NCI-H2227 (cell line): ENCODE measurements around the gene FAM13C.
"Not testable (repeated sequence)": the region's sequence is repeated elsewhere in the genome, so short reads cannot be mapped to it uniquely, and the experiment has no call there.

Experiments used
- DNase-seq: peaks from one replicate; lab custom pipeline; 2025; ENCODE audit not compliant: unreplicated experiment; lab: John Stamatoyannopoulos, UW

FAM13C gene

DNA sequence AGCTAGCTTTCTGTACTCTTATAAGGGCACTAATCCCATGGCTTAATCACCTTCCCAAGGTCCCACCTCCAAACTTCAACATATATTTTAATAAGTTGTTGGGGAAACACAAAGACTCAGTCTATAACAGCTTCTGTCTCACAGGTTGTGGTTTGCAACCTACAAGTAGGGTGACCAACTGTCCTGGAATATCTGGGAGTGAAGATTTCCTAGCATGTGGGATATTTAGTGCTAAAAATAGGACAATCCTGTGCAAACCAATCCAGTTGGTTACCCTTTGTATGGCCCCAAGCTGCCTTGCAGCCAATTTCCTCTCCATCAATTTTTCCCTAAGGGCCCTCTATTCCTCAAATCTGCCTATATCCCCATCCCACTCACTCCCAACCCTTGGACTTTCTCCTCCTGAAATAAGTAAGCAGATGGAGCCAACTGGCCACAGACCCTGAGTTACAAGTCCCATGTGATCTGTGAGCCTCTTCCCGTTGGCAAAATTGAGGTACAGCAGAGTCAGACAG is 82.3 kb downstream of the FAM13C start:
- DNase-seq, result no peak

DNA sequence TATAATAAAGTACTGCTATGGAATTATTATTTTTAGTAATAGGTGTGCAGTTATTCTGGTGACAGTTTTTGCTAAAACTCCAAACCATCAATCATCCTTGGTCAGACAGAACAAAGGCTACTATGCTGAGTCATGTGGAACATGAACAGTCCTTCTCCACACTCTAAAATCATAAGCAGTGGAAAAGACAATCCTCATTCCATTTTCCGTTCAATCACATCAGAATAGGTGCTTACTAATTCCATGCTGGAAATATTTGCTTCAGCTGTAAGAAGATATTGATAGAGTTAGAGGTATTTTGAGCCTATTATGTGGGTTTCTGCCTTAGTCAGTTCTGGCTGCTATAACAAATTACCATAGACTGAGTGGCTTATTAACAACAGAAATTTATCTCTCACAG is 82.9 kb downstream of the FAM13C start:
- no peak for DNase-seq

DNA sequence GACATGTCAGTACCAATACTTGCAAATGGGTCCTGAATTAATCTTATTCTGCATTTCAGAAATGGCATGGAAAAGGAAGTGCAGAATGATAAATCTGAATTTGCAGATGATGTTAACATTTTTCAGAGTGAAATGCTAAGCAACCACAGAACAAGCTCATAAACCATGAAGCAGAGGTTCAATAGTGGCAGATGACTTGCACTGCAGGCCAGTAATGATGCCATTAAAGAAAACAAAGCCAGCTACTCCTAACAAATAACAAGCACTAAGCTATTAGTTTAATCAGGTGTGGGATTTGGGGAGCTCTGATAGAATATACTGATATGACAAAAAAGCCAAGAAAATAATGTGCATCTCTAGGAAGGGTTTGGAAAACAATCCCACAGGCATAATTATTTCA is 85.4 kb downstream of the FAM13C start:
- no peak for DNase-seq

DNA sequence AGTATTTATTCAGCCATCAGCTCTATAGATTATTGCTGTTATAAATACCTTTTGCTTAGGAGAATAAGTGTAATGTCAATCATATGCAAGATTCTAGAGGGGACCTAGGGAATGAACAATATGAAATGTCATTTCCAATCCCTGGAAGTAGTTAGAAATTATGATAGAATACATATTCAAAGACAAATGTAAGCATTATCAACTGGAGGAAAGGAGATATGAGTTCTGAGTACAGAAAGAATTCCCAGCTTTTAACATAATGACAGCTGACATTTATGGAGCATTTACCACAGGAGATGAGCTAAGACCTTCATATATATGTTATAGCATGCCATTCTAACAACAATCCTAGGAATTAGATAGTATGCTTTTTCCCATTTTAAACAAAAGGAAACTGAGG is 86.2 kb downstream of the FAM13C start:
- DNase-seq, result no peak

DNA sequence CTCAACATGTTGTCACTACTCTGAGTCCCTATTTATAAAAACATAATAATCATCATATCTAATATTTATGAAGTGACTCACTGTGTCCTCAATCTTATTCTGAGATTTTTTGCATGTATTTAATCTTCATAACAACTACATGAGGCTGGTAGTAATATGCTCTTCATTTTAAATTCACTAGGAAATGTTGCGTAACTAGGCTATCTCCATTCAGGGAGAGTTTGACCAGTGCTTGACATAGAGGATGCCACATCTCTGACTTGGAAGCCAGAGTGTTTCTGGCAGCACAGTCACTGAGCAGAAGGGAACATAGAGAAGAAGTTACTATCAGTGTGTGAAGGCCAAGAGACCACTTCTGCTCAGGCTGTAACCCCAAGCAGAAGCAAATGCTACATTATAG is 88.9 kb downstream of the FAM13C start:
- no peak for DNase-seq

DNA sequence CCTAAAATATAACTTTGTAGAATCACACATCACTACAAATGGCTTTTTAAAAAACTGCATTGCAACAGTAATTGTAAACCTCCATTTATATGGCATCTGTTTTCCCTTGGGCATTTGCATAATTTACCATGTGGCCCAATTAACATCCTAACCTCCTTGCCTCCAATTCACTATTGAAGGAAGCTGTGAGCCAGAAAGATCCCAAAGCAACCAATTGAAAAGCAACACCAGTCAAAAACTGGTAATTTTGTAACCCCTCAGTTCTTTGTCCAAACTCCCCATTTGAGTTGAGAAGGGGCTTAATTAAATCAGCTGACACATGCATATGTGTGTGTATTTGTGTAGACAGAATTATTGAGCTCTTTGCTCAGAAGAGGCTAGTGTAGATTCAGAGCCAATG is 90.3 kb downstream of the FAM13C start:
- no peak for DNase-seq

DNA sequence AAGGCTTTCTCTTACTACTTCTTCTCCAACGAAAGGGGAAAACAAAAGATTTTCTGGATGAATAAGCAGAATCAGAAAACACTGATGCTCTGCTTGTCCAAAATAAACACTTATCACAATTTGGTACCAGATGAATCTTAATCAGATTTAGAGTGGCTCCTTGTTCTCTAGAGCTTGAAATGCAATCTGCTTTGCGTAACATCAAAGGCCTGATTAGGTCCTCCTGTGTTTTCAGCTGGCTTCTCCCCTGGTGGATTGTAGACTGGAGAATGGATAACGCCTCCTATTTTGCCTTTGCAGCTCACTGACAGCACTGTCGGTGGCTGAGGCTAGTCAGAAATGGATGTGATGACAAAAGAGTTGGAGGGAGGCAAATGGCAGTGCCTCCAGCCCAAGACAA is 91.2 kb downstream of the FAM13C start:
- DNase-seq, result no peak

DNA sequence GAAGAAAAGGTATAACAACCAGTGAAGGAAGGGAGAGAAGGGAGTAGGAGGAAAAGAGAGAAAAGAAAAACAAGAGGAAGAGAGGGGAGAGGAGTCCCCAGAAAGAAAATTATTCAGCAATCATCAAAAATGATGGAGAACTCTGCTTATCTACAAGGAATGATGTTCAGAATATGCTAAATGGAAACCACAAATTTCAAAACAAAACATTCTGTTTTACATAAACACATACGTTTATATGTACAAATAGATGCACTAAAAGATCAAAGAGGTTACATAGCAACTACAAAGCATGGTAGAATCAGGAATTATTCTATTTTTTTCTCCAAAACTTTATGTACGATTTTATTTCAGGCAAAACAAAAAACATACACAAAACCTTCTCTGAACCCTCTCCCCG is 91.9 kb downstream of the FAM13C start:
- DNase-seq, result no peak

DNA sequence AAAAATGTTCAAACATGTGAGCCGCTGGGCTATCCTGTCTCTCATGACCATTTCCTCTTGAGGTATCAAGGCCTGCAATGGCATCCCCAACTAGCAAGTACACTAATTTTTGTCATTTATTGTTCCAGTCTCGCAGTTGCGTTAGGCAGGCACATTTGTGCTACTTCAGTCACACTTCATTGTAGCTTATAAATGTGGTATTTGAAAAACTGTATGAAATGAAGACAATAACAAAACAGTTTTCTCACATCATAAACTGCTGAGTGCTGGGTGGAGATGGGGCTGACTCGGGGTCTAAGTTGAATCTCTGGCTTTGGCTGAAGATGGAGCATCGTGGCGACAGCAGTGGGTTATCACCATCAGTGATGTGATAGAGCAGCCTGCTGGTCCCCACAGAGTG is 92.7 kb downstream of the FAM13C start:
- no peak for DNase-seq

DNA sequence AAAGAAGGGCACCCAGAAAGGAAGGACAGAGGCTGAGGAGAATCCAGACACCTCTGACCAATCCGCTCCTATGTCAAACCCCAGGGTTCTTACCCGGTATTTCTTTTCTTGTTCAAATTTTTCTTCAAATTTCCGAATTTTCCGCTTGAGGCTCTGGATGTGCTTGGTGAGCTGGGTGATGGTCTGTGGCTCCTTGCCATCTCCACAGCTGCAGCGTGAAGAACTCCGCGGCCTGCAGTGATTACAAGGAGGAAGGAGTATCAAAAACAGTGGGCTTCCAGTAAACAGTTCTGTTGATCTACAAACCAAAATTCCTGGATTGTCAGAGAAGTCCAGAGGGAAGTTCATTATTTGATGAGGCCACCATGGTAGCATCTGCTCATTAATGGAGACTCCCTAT is 93.9 kb downstream of the FAM13C start:
- DNase-seq, result no peak

DNA sequence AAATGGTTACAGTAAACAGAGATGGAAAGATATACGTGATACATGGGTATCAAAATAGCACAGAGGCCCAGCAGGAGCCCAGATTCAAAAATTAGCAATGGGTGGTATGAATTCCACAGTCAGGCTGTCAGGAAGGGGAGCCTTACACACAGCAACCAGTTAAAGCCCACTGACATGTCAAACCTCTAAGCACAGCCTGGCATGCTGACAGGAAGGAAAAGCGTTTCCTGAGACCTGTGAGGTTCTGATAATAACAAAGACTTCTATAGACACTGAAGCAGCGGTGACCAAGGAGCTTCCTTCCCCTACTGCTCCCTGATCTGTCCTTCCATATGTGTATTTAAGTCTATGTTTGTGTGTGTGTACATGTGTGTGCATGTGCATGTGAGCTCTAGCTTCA is 96.0 kb downstream of the FAM13C start:
- DNase-seq, result no peak

DNA sequence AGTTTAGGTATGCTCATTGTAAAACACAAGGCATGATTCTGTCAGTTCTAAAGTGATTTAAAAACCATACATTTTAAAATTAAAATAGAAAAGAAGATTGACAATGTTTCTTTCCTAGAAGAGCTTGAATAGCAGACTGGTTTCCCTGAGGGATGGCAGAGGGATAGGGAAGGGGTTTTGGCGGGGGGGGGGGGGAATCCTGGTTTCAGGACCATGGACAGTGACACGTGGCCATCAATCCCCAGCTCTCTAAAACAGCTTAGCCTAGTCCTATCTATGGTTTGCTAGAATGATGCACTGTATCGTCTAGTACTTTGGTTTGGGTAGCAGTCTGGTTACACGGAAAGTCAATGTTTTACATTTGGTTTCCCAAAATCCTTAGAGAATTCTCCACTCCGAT is 97.2 kb downstream of the FAM13C start:
- DNase-seq, result no peak

DNA sequence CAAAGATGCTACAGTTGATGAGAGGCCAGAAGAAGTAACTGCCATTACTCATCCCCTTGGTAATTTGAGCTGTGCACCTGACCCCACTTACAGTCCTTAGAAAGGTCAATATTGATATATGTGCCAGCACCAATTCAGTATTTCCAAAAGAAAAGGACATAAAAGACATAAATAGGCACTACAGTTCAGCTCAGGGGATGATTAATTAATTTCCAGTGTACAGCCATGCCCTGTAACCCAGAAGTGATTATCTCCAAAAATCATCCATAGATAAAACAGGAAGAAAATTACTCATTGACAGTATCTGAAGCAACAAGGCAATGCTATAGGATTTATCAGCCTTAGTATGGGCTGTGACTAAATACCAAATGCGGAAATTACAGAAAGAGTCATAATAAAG is 103.5 kb downstream of the FAM13C start:
- no peak for DNase-seq

DNA sequence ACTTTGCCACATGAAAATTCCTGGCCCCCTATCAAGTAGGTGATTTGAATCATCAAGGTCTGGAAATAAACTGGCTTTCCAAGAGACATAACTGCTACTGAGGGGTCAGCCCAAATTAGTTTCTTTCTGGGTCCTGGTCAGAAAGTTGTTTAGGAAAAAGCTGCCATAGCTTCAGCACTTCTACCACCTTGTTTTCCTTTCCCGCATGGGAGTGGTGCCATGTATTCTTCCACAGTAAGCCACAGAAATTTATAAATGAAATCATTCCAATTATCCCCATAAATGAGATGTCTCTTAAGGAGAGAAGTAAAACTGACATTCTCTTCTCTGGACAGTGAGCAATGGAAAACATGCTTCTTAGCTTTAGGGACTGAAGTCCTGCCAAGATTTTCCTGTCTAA is 105.1 kb downstream of the FAM13C start:
- no peak for DNase-seq

DNA sequence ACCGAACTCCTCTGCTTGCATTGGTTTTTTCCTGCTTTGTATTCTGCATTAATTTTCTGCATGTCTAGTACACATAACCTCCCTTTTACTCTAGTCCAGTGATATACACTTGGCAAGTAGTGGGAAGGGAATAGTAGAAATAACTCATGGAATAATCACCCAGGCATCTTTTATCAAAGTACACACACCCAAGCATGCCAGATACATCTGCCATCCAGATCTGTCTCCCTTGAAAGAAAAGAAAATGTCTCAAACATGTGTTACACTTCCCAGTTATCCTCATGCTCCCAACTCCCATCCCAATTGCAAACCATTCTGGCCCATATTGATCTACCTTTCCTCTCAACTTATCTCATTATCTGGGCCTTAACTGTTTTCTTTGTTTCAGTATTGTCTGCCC is 106.9 kb downstream of the FAM13C start:
- no peak for DNase-seq

DNA sequence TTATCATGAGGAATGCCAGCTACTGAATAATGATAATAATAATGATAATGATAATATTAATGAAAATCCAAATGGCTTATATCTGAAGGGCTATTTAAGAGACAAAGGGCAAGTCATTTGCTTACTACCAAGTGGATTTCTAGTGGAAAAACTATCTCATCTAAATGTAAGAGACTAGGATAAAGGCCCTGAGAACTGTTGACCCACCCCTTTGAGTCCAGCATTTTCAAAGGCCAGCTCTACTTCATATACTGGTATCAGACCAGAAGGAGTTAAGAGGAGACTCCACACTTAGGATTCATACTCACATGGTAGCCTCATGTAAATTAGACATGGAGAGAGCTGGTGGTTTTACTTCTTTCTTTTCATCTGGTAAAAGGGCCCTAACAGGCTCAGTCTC is 109.9 kb downstream of the FAM13C start:
- DNase-seq, result no peak

DNA sequence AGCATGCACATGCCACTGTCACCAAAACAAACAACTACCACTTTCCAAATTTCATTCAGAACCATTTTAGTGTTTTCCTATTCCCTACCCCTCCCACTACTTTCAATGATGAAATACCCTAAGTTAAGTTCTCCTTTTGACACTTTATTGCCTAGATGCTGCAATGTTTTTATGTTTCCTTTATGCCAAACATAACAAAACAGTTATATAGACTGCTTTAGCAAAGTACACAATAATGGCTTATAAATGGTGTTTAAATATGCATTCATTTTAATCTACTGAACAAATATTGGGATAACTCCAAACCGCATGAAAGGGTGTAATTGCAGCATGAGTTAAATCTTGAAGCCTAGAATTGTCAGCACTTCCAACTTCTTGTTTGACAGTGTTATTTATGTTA is 116.7 kb downstream of the FAM13C start:
- DNase-seq, result no peak

DNA sequence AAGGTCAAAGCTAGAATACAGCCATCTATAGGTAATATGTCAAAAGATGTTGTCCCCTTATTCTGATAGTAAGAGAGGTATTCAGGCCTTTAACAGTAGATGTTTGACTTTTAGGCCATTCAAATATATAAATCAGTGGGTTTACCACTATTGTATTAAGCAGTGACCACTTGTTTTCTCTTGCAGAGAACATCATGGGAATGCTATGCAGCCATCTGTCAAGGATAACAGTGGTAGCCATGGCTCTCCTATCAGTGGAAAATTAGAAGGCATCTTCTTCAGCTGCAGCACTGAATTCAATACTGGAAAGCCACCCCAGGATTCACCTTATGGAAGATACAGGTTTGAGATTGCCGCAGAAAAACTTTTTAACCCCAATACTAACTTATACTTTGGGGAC is 117.5 kb downstream of the FAM13C start:
- no peak for DNase-seq

DNA sequence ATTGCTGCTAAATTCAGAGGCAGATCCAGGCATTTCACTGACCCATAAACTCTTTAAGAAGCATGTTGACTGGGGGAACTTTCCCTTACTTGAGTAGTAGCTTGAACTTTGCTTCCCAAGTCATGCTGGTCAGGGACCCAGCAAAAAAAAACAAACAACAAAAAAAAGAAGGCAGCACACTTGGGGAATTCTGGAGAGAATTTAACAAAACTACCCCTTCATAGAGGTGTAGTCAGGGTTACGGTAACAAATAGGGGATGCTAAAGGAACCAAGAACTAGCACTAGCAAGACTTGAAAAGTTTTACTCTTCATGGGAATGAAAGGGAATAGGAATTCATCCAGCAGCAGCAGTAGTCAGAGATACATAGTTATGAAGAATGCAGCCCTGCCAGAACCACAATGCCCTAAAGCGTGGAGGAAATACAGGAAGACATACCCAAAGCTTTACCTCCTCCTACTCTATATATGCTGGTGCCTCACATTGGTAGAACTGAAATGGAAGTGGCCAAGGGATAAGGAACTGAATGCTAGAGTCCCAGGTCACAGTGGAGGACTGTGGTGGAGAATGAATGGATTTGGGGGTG is 118.6 kb downstream of the FAM13C start:
- DNase-seq, result no peak

DNA sequence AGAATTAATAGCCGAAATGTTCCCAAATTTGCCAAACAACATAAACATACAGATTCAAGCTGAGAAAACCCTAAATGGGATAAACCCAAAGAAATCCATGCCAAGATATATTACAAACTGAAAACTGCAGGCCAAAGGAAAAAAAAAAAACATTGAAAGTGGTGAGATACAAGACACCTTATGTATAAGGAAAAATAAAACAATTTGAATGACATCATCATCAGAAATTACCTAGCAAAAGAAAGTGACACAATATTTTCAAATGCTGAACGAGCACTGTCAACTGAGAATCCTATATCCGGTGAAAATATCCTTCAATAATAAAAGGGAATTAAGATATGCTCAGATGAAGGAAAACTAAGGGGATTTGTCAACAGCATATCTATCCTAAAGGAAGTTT is 119.4 kb downstream of the FAM13C start:
- DNase-seq, result no peak

DNA sequence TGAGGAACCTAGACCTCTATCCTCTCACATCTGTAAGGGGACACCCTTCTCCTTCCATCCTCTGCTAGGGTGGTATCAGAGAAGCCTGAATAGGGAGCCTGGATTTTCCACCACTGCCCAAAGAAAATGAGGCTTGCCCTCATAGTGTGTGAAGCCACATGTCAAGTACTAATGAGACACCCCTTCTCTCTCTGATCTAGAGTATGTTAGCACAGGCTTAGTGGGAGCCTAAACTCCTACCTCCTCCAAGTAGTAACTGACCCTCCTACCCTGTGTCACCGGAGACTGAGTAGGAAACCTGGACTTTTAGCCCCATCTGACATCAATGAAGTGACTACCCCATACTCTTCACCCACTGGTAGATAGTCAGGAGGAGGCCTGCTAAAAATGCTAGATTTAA is 120.3 kb downstream of the FAM13C start:
- no peak for DNase-seq

DNA sequence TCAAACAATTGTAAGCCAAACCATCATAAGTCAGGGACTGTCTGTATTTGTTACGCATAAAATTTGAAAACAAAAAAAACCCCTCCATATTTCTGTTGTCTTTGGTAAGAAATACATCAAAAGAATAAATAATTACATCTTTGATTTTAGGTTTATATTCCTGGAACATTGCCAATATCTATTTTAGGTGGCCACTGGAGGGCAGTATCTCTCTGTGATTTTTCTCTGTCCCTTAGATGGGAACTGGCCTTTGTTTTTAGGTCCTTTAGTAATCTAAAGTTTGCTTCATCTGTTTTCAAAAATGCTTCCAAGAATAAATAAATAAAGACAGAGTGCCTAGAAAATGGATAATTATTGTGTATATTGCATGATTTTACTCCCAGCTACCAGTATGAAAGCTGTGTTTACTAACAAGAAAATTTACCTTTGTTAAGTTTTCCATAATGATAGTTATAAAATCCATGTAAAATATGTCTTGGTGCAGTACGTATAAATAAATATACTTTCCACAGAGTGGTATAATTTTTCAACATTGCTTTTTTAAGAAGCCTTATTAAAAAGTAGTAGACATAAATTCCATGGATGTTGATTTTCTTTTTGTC is 121.7 kb downstream of the FAM13C start:
- peak; percentile 43 for DNase-seq

DNA sequence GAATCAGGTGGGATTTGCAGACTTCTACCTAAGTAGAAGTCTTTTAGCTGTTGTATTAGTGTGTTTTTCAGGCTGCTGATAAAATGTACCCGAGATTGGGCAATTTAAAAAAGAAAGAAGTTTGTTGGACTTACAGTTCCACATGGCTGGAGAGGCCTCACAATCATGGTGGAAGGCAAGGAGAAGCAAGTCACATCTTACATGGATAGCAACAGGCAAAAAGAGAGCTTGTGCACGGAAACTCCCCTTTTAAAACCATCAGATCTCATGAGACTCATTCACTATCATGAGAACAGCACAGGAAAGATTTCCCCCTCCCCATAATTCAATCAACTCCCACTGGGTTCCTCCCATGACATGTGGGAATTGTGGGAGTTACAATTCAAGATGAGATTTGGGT is 123.2 kb downstream of the FAM13C start:
- not testable (repeated sequence) for DNase-seq
